CD4-positive, CD25-positive, alpha-beta regulatory T cell (primary cell): ENCODE results near the gene FOXJ1. TPM values are rescaled to one million over a fixed set of nuclear protein-coding genes. Genes with fewer than 3 reads are reported as not detected.
A peak's percentile ranks its signal among the peaks of the same experiment; 100 is the strongest.

Experiments
- ATAC-seq, 2 donors: fragments of 150-1000 bp; cut with Tn5 transposase; one replicate each; pipeline ENCODE4 v1.10.0; 2021; ENCODE audit warnings: low read depth in 2 of 2, moderate number of reproducible peaks in 2 of 2, moderate library complexity in 1 of 2
- DNase-seq, 3 donors: peaks; one replicate each; pipeline versions ENCODE4 v3.0.0 to v3.0.0-alpha.2; 2012 to 2022; ENCODE audit warnings: mixed read lengths in 1 of 3
- H3K27ac ChIP-seq: one replicate; pipeline ENCODE4 v1.7.0; 2013; ENCODE audit warnings: mild to moderate bottlenecking, low read length; ENCODE audit not compliant: insufficient read depth, poor library complexity, severe bottlenecking
- H3K27me3 ChIP-seq: one replicate; pipeline ENCODE4 v1.7.0; 2013; ENCODE audit warnings: low read length; ENCODE audit not compliant: control insufficient read depth, insufficient read depth
- H3K36me3 ChIP-seq: one replicate; pipeline ENCODE4 v1.7.0; 2013; ENCODE audit warnings: mild to moderate bottlenecking, low read length, moderate library complexity; ENCODE audit not compliant: control insufficient read depth, insufficient read depth
- H3K4me1 ChIP-seq: 2 replicates; pipeline ENCODE4 v1.7.0; 2013; ENCODE audit warnings: mild to moderate bottlenecking, low read length; ENCODE audit not compliant: insufficient read depth, control insufficient read depth, poor library complexity, severe bottlenecking
- H3K4me3 ChIP-seq: one replicate; pipeline ENCODE4 v1.7.0; 2013; ENCODE audit warnings: low read depth, mild to moderate bottlenecking, low read length, moderate library complexity
- H3K9me3 ChIP-seq, 2 experiments: 1 replicate in 1 of 2; 2 replicates in 1 of 2; pipeline ENCODE4 v1.7.0; 2013; ENCODE audit warnings: low read length in 2 of 2, mild to moderate bottlenecking in 1 of 2, moderate library complexity in 1 of 2; ENCODE audit not compliant: control insufficient read depth in 2 of 2
- H3K27ac Mint-ChIP-seq, 3 donors: one replicate each; pipeline ENCODE4 v1.8.0; 2020 to 2022; ENCODE audit warnings: mild to moderate bottlenecking in 3 of 3, mixed read lengths in 3 of 3, moderate library complexity in 2 of 3
- H3K27me3 Mint-ChIP-seq: one replicate; pipeline ENCODE4 v1.8.0; 2022; ENCODE audit warnings: mild to moderate bottlenecking, mixed read lengths
- H3K36me3 Mint-ChIP-seq: one replicate; pipeline ENCODE4 v1.8.0; 2020; ENCODE audit warnings: mixed read lengths
- H3K4me1 Mint-ChIP-seq, 4 donors: one replicate each; pipeline ENCODE4 v1.8.0; 2020 to 2022; ENCODE audit warnings: mixed read lengths in 4 of 4, mild to moderate bottlenecking in 1 of 4
- H3K4me3 Mint-ChIP-seq, 4 donors: one replicate each; pipeline ENCODE4 v1.8.0; 2020 to 2022; ENCODE audit warnings: mild to moderate bottlenecking in 4 of 4, mixed read lengths in 4 of 4, moderate library complexity in 3 of 4
- H3K9me3 Mint-ChIP-seq, 7 donors: one replicate each; pipeline ENCODE4 v1.8.0; 2020 to 2022; ENCODE audit warnings: mixed read lengths in 7 of 7, mild to moderate bottlenecking in 3 of 7, moderate library complexity in 2 of 7
- polyA plus RNA-seq, 4 donors: library from polyadenylated mRNA; unstranded; fragments of 300-500 nt; fragmentation: Illumina TruSeq; gene quantifications; one replicate each; pipeline ENCODE4 v1.2.3, GENCODE V29; 2021
- total RNA-seq: library from RNA; stranded (reverse); gene quantifications from one replicate; pipeline ENCODE4 v1.2.3, GENCODE V29; 2022

Gene FOXJ1
- total and polyA plus RNA-seq, 5 donors from 2014 or later, result 0.14 to 1.0 (median 0.24) TPM; not detected in 2

DNA sequence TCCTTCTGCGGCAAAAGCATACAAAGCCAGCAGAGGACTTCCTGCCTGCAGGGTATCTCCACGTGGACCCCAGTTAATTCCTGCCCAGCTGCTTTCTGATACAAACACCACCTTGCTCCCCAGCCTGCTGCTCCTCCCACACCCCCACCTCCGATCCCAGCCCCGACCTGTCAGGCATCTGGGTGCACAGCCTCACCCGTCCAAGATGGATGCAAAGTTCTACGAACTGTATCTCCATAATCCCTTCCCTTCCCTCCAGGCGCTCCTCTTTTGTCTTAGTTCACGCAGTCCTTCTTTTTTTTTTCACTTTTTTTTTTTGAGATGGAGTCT is 15.6 kb upstream of the FOXJ1 start:
- Mint-ChIP-seq H3K4me1 (peaks cover 12 to 62% (median 25%) of the 10 kb centered on the region in 4 donors), H3K9me3 (no peaks in the 10 kb centered on the region), H3K27ac (peak overlapping the region; percentile 27 to 69 (median 58)), H3K4me3 (no peak overlapping the region), H3K36me3 (peaks cover 65% of the 10 kb centered on the region), H3K27me3 (no peaks in the 10 kb centered on the region)
- Histone ChIP-seq H3K36me3 (no peaks in the 10 kb centered on the region), H3K4me3 (no peak overlapping the region), H3K27ac (no peak overlapping the region), H3K4me1 (peaks cover 34% of the 10 kb centered on the region), H3K27me3 (no peaks in the 10 kb centered on the region), H3K9me3 (no peaks in the 10 kb centered on the region)
- ATAC-seq, result no peak
- no peak for DNase-seq

DNA sequence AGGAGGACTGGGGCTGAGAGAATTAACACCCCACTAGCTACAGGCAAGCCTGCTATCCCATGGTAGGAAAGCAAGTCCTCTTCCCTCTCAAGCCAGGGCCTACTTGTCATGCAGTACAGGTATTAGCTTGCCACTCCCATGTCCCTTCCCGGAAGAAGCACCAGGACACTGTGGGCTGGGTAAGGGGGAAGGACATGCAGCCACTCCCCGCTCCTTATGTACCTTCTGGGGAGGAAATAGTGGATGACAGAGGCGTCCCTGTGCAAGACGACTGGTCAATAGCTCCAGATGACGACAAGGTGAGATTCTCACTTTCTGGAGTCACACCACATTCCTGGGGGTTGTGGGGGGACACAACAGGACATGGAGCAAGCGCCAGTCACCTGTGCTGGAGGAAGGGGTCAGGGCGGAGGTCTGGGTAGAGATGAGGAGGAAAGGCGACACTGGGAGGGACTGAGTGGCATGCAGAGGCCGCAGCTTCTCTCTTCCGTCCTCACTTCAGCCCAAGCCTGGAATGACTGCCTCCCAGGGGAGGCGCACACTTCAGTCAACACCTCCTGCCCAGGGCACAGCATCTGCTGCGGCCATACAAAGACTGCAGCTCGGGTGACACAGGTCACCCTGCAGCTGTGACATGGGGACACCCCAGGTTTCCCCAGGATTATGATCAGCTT is 15.1 kb upstream of the FOXJ1 start:
- H3K36me3 Mint-ChIP-seq, result peaks cover 63% of the 10 kb centered on the region
- peak overlapping the region; percentile 27 to 69 (median 58) for H3K27ac Mint-ChIP-seq
- H3K36me3 ChIP-seq, result no peaks in the 10 kb centered on the region

DNA sequence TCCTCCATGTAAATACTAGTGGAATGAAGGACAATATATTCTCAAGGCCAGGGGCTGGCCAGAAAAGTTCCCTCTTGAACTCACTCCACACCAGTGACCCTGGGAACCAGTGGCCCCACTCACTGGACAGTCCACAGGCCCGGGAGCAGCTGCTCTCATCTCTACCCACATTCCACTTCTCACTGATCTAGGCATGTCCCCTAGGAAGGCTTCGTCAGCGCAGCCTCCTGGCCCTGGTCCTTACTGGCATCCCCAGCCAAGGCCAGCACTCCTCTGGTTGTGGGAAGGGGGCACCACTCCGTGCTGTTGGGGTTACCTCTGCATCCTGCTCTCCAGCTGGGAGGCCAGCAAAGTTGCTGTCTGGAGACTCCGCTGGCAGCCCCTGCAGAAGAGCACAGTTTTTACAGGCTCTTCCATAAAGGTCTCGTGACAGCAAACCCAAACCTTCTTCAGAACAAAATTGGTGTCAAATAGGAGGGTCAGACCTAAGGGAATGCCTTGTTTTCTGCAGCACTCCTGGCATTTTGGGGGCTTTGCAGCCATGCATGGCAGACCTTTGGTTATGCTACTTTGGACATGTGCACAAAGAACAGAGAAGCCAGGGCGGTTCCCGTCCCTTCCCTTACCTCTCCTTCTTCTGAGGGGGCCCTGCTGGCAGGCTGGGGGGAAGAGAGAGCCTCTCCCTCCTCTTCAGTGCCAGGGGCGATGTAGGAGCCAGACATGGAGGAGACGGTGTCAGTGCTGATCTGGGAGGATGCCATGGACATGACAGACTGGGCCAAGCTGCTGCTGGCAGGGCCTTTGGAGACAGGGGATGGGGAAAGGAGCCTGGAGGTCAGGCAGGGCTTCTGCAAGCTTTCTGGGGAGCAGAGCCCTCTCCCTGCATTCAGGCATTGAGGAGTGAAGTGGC is 14.1 kb upstream of the FOXJ1 start:
- Histone ChIP-seq H3K27ac (no peak overlapping the region), H3K4me1 (peaks cover 47% of the 10 kb centered on the region), H3K27me3 (no peaks in the 10 kb centered on the region), H3K36me3 (no peaks in the 10 kb centered on the region), H3K4me3 (no peak overlapping the region), H3K9me3 (no peaks in the 10 kb centered on the region)
- peak overlapping the region; percentile 90 to 98 (median 96) for H3K27ac Mint-ChIP-seq
- H3K4me3 Mint-ChIP-seq, result peak overlapping the region in 2 of 4 donors; percentile 50 to 52
- no peaks in the 10 kb centered on the region for H3K27me3 Mint-ChIP-seq
- no peaks in the 10 kb centered on the region for H3K9me3 Mint-ChIP-seq
- peaks cover 68% of the 10 kb centered on the region for H3K36me3 Mint-ChIP-seq
- DNase-seq (no peak), ATAC-seq (no peak)
- H3K4me1 Mint-ChIP-seq, result peaks cover 14 to 75% (median 33%) of the 10 kb centered on the region in 4 donors

More for the DNA sequence above, 15.1 kb upstream of the FOXJ1 start:
- H3K4me1 ChIP-seq, result peaks cover 40% of the 10 kb centered on the region
- H3K4me3 ChIP-seq, result no peak overlapping the region
- H3K4me1 Mint-ChIP-seq, result peaks cover 14 to 67% (median 29%) of the 10 kb centered on the region in 4 donors
- H3K4me3 Mint-ChIP-seq, result no peak overlapping the region
- ATAC-seq (no peak), DNase-seq (no peak)
- no peaks in the 10 kb centered on the region for H3K27me3 Mint-ChIP-seq
- no peaks in the 10 kb centered on the region for H3K9me3 Mint-ChIP-seq
- H3K27ac ChIP-seq, result no peak overlapping the region
- no peaks in the 10 kb centered on the region for H3K27me3 ChIP-seq
- no peaks in the 10 kb centered on the region for H3K9me3 ChIP-seq

DNA sequence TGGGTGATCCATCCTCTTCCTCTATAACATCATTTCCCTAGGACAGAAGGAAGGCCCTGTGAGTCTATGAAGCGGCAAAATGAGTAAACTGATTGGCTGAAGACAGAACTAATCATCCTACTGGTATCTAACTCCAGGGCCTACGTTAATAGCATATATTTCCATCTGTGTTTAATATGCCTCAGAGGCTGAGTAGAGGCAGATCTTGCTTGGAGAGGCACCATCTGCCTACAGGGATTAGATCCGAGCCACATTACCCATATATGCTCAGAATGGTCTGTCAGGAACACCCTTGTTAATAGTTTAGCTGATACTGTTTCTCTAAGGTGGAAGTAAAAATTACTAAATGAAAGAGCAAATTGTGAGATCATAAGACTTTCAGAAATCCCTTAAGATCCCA is 13.2 kb upstream of the FOXJ1 start:
- H3K4me1 Mint-ChIP-seq, result peaks cover 14 to 81% (median 33%) of the 10 kb centered on the region in 4 donors
- ATAC-seq (no peak), DNase-seq (no peak)
- H3K4me1 ChIP-seq, result peaks cover 47% of the 10 kb centered on the region
- peak overlapping the region; percentile 1 for H3K4me3 ChIP-seq
- peak overlapping the region; percentile 2 for H3K27ac ChIP-seq
- no peaks in the 10 kb centered on the region for H3K27me3 Mint-ChIP-seq
- H3K9me3 ChIP-seq, result no peaks in the 10 kb centered on the region
- no peaks in the 10 kb centered on the region for H3K9me3 Mint-ChIP-seq
- no peaks in the 10 kb centered on the region for H3K27me3 ChIP-seq
- peak overlapping the region in 3 of 4 donors; percentile 2 to 74 (median 52) for H3K4me3 Mint-ChIP-seq
- peaks cover 65% of the 10 kb centered on the region for H3K36me3 Mint-ChIP-seq
- no peaks in the 10 kb centered on the region for H3K36me3 ChIP-seq
- H3K27ac Mint-ChIP-seq, result peak overlapping the region; percentile 90 to 98 (median 96)

DNA sequence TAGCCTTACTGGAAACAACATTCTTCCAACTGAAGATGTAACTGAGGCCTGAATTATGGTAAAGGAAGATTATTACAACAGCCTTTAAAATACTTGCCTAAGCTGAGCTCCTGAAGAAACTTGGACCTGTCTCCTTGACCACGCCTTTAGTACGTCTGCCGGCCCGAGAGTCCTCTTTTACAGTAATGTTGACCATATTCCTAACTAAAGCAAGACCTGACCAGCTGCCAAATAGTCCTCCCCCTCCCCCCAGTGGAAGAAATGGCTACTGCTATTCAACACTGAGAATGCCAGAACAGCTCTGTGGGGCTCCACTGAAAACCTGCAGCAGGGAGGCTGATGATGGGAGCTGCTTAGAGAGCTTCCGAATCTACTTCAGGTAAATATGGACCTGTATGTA is 12.6 kb upstream of the FOXJ1 start:
- Mint-ChIP-seq H3K9me3 (no peaks in the 10 kb centered on the region), H3K4me1 (peaks cover 14 to 86% (median 34%) of the 10 kb centered on the region in 4 donors), H3K4me3 (peak overlapping the region in 2 of 4 donors; percentile 52 to 74), H3K27ac (peak overlapping the region; percentile 61 to 98 (median 96)), H3K27me3 (no peaks in the 10 kb centered on the region), H3K36me3 (peaks cover 66% of the 10 kb centered on the region)
- no peak for DNase-seq
- Histone ChIP-seq H3K36me3 (no peaks in the 10 kb centered on the region), H3K4me1 (peaks cover 47% of the 10 kb centered on the region), H3K9me3 (no peaks in the 10 kb centered on the region), H3K27me3 (no peaks in the 10 kb centered on the region), H3K27ac (peak overlapping the region; percentile 62), H3K4me3 (no peak overlapping the region)
- ATAC-seq, result no peak

DNA sequence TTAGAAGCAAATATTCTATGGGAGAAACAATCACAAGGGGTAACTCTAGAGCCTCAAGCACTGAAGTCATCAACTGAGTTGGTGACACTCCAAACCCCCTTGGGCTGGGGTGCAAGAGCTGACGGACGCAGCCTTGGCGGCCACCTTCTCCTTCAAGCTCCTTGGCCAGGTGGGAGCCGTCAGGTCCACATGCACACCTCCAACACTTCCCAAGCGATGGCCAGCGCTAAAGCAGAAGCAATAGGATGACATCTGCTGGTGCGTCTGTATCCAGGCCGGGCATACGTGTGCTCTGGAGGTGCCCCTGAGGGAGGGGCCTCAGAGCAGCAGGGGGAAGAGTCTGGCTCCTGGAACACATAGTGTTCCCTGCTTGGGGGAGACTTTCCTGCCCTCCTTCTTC is 12.2 kb upstream of the FOXJ1 start:
- Mint-ChIP-seq H3K4me3 (peak overlapping the region in 3 of 4 donors; percentile 67 to 79 (median 74)), H3K36me3 (peaks cover 63% of the 10 kb centered on the region), H3K4me1 (peaks cover 14 to 86% (median 34%) of the 10 kb centered on the region in 4 donors), H3K27ac (peak overlapping the region; percentile 61 to 98 (median 96)), H3K9me3 (no peaks in the 10 kb centered on the region), H3K27me3 (no peaks in the 10 kb centered on the region)
- peaks cover 47% of the 10 kb centered on the region for H3K4me1 ChIP-seq
- H3K9me3 ChIP-seq, result no peaks in the 10 kb centered on the region
- peak overlapping the region; percentile 62 for H3K27ac ChIP-seq
- H3K36me3 ChIP-seq, result no peaks in the 10 kb centered on the region
- ATAC-seq, result no peak
- peak overlapping the region; percentile 64 for H3K4me3 ChIP-seq
- no peak for DNase-seq
- H3K27me3 ChIP-seq, result no peaks in the 10 kb centered on the region

DNA sequence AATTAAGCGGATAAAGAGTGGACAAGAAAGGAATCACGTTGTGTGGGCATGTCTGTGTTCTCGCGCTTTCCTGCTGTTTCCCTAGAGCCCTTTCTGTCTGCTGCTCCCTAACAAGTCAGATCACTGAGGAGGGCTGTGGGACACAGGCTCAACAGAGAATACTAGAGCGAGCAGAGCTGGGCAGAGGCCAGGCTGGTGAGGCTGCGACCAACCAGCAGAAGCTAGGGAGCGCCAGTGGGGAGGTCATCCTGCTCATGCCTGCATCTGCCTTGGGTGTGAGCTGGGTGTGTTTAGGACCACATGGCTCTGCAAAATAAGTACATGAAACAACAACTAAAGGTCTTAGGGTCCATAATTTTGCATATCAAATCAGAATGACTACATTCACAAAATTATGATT is 11.5 kb upstream of the FOXJ1 start:
- H3K4me3 Mint-ChIP-seq, result peak overlapping the region; percentile 67 to 92 (median 82)

More for the DNA sequence above, 11.5 kb upstream of the FOXJ1 start:
- peaks cover 47% of the 10 kb centered on the region for H3K4me1 ChIP-seq
- no peaks in the 10 kb centered on the region for H3K9me3 ChIP-seq
- Mint-ChIP-seq H3K4me1 (peaks cover 14 to 83% (median 36%) of the 10 kb centered on the region in 4 donors), H3K9me3 (no peaks in the 10 kb centered on the region), H3K36me3 (peaks cover 56% of the 10 kb centered on the region), H3K27ac (peak overlapping the region; percentile 93 to 98 (median 96)), H3K27me3 (no peaks in the 10 kb centered on the region)
- peak overlapping the region; percentile 64 for H3K4me3 ChIP-seq
- ATAC-seq, result no peak
- no peak for DNase-seq
- H3K27me3 ChIP-seq, result no peaks in the 10 kb centered on the region
- peak overlapping the region; percentile 62 for H3K27ac ChIP-seq
- H3K36me3 ChIP-seq, result no peaks in the 10 kb centered on the region
